Measurements from ENCODE around the gene USP34.
"Not testable (repeated sequence)": the region's sequence is repeated elsewhere in the genome, so short reads cannot be mapped to it uniquely, and the experiment has no call there.

Gene USP34, protein sequence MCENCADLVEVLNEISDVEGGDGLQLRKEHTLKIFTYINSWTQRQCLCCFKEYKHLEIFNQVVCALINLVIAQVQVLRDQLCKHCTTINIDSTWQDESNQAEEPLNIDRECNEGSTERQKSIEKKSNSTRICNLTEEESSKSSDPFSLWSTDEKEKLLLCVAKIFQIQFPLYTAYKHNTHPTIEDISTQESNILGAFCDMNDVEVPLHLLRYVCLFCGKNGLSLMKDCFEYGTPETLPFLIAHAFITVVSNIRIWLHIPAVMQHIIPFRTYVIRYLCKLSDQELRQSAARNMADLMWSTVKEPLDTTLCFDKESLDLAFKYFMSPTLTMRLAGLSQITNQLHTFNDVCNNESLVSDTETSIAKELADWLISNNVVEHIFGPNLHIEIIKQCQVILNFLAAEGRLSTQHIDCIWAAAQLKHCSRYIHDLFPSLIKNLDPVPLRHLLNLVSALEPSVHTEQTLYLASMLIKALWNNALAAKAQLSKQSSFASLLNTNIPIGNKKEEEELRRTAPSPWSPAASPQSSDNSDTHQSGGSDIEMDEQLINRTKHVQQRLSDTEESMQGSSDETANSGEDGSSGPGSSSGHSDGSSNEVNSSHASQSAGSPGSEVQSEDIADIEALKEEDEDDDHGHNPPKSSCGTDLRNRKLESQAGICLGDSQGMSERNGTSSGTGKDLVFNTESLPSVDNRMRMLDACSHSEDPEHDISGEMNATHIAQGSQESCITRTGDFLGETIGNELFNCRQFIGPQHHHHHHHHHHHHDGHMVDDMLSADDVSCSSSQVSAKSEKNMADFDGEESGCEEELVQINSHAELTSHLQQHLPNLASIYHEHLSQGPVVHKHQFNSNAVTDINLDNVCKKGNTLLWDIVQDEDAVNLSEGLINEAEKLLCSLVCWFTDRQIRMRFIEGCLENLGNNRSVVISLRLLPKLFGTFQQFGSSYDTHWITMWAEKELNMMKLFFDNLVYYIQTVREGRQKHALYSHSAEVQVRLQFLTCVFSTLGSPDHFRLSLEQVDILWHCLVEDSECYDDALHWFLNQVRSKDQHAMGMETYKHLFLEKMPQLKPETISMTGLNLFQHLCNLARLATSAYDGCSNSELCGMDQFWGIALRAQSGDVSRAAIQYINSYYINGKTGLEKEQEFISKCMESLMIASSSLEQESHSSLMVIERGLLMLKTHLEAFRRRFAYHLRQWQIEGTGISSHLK (N-terminal part only)

DNA sequence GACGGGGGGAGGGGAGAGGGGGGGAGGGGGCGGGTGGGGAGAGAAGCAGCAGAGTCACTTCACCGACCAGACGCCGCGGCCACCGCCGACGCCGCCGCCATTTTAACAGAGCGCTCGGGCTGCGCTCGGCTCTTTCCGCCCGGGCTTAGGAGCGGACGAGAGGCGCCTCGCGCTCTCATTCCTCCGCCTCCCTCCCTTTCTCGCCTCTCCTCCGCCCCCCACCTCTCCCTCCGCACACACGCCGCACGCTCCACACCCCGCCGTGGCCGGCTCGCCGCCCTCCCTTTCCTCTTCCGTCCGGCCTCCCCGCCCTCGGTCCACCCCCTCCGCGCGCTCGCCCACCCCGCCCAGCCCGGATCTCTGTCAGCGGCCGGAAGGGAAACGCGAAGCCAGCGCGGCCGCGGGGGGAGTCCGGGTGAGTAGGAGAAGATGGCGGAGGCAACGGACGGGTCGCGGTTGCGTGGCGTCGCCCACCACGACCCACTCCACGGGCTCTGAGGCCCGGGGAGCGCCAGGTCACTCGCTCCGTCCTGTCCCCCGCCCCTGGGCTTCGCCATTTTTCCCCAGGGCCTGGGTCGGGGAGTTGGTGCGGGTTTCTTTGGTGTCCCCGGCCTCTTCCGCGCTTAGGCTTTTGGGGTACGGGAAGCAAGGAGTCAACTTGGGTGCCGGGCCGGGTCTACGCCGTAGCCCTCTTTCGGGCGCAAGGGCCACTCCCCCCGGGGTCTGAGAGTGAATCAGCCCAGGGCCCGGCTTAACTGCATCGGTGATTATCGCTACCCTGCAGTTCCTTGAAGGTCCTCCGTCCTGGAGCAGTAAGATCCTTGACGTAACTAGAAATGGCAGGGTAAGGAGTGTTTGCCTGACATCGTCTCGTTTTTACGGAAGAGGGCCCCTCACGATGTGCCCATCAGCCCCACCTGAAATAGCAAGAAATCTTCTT, at the start of gene USP34:
USP34 (minus strand) TSS at position 123 of the 940 bp plus-strand sequence. CDS start 395 bp downstream, outside the sequence.
- peak; percentile 92 for DNase-seq (ENCODE audit: low read depth)

DNA sequence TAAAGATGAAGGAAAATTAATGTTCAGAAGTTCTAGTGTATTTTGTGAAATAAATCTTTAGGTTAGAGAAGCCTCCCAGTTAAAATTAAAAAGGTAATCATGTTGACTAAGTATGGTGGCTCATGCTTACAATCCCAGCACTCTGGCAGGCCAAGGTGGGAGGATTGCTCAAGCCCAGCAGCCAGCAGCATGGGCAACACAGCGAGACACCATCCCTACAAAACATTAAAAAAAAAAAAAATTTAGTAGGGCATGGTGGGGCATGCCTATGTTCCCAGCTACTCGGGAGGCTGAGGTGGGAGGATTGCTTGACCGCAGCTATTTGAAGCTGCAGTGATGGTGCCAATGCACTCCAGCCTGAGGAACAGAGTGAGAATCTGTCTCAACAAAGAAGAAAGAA, 49.4 kb upstream of the USP34 start:
- DNase-seq (ENCODE audit: low read depth) = no peak

- no peak for DNase-seq (ENCODE audit: low read depth)
Observed at GRCh38 chr2:61512768-61513398, 42.0 kb upstream of the USP34 start.

DNA sequence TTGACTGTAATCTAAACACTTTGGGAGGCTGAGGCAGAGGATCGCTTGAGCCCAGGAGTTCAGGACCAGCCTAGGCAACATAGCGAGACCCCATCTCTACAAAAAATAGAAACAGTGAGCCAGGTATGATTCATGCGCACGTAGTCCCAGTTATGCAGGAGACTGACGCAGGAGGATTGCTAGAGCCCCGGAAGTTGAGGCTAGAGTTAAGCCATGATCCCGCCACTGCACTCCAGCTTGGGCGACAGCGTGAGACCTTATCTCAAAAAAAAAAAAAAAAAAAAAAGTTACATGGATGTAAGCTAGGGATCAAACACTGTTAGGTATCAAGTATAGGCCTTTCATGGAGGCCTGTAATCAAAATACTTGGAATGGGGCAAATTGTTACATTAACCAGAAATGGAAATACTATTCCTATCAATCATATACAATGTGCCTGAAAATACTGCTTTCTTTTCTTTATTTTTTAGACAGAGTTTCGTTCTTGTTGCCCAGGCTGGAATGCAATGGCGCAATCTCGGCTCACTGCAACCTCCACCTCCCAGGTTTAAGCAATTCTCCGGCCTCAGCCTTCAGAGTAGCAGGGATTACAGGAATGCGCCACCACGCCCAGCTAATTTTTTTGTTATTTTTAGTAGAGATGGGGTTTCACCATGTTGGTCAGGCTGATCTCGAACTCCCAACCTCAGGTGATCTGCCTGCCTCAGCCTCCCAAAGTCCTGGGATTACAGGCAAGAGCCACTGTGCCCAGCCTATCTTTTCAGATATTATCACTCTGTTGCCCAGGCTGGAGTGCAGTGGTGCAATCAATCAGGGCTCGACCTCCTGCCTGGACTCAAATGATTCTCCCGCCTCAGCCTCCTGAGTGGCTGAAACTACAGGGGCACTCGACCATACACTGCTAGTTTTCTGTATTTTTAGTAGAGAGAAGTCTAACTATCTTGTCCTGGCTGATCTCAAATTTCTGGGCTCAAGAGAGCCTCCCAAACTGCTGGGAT, 40.1 kb upstream of the USP34 start:
- DNase-seq (ENCODE audit: low read depth) = no peak

- DNase-seq (ENCODE audit: low read depth) = no peak
Observed at GRCh38 chr2:61504949-61505348, 34.1 kb upstream of the USP34 start.

- no peak for DNase-seq (ENCODE audit: low read depth)
Observed at GRCh38 chr2:61499060-61499459, 28.2 kb upstream of the USP34 start.

DNA sequence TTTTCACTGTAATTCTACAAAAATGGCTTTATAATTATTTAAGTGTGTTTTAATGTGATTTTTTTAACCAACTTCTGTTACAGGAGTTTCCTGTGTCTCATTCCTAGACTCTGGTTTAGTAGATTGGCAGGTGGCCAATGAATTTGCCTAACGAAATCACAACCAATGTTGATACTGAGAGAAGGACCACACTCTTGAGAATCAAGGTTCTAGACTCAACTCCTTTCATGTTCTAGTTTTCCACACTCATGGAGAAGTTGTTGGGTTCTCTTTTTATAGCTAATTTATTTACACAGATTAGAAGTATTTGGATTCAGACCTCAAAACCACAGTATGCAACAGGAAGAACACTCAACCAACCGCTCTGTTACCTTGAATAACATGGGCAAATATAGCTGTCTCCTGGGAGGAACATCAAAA, 22.6 kb upstream of the USP34 start:
- DNase-seq (ENCODE audit: low read depth) = no peak

- no peak for DNase-seq (ENCODE audit: low read depth)
Observed at GRCh38 chr2:61492476-61492875, 21.6 kb upstream of the USP34 start.

- no peak for DNase-seq (ENCODE audit: low read depth)
Observed at GRCh38 chr2:61485281-61485680, 14.4 kb upstream of the USP34 start.

GRCh38 chr2:61478086-61478485, 7.2 kb upstream of the USP34 start:
- no peak for DNase-seq (ENCODE audit: low read depth)

GRCh38 chr2:61476929-61477589, 6.2 kb upstream of the USP34 start:
- DNase-seq (ENCODE audit: low read depth) = not testable (repeated sequence)

- DNase-seq (ENCODE audit: low read depth) = no peak
Observed at GRCh38 chr2:61471905-61472805, 1.3 kb upstream of the USP34 start.

GRCh38 chr2:61470122-61470951, 550 bp downstream of the USP34 start:
- DNase-seq (ENCODE audit: low read depth) = peak; percentile 70

DNA sequence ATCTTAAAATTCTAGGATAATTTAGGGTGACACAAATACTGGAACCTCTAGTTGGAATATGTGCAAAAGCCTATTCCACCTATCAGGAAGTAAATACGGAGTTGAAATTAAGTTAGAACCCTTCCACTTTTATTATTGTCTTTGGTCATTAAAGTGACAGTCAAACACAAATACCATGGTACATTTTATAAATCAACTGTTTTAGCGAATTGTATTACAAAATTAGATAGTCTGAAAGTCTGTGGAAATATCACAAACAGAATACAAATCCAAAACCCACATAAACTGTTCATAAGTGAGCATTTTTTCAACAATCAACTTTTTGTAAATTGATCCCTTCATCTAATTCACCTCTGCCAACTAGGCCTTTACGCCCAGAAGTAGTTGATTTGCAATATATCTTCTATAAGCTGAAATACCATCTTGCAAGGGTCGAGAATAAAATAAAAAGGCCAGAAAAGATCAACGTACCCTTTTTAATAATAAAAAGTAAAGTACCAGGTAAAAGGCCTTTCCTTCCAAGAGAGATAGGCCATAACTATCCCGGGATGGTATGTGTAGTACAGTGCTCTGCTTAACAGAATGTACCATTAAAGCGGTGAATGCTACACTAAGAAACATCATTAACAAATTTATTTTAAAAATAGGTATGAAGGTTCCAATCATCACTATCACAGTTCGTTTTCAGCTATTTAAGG, 1.3 kb downstream of the USP34 start:
- no peak for DNase-seq (ENCODE audit: low read depth)

DNA sequence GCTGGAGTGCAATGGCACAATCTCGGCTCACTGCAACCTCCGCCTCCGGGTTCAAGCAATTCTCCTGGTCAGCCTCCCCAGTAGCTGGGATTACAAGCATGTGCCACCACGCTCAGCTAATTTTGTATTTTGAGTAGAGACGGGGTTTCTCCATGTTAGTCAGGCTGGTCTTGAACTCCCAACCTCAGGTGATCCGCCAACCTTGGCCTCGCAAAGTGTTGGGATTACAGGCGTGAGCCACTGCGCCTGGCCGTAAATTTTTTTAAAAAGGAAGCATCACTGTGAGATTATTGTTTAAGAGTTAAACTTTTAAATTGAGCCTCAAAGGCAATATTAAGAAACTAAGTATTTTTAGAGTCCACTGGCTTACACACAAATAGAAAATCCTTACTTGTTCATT, 2.7 kb downstream of the USP34 start:
- DNase-seq (ENCODE audit: low read depth) = not testable (repeated sequence)

- no peak for DNase-seq (ENCODE audit: low read depth)
Observed at GRCh38 chr2:61465045-61465444, 5.8 kb downstream of the USP34 start.
